ENCODE data around the gene TMX4. TPM values are rescaled to one million over a fixed set of nuclear protein-coding genes. Genes with fewer than 3 reads are reported as not detected.

The TMX4 gene
- total RNA-seq, 4 donors from 2014 or later, result 14.2 to 26.8 (median 17.6) TPM

DNA sequence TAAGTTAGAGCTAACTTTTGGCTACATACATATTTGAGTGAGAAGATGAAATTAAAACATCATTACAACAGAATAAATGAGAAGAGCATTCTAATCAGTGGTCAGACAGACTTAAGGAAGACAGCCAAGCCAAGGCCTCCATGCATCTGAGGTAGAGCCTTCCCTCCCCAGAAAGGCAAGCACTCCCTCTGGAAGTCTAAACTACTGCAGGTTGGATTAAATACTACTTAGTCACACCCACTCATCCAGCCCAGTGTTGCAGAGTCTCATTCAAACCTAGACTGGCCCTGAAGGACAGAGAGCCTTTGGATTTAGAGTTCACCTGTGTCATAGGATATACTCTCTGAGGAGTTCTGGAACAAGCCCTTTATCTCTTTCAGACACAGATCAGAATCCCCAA is 29.2 kb downstream of the TMX4 start:
- intact Hi-C loops (cut with DNase I; ENCODE audit: low total_unique reads), result no loop called here
- DNase-seq (ENCODE audit: low spot score in 2 of 2), result no peak
- H3K4me3 ChIP-seq (ENCODE audit: low read depth, poor library complexity, severe bottlenecking), result no peak overlapping the region
- no peak for TF ChIP-seq POLR2A (IDR thresholded peaks at IDR 0.05)
- TF ChIP-seq, protein P1, sequence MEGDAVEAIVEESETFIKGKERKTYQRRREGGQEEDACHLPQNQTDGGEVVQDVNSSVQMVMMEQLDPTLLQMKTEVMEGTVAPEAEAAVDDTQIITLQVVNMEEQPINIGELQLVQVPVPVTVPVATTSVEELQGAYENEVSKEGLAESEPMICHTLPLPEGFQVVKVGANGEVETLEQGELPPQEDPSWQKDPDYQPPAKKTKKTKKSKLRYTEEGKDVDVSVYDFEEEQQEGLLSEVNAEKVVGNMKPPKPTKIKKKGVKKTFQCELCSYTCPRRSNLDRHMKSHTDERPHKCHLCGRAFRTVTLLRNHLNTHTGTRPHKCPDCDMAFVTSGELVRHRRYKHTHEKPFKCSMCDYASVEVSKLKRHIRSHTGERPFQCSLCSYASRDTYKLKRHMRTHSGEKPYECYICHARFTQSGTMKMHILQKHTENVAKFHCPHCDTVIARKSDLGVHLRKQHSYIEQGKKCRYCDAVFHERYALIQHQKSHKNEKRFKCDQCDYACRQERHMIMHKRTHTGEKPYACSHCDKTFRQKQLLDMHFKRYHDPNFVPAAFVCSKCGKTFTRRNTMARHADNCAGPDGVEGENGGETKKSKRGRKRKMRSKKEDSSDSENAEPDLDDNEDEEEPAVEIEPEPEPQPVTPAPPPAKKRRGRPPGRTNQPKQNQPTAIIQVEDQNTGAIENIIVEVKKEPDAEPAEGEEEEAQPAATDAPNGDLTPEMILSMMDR (IDR thresholded peaks at IDR 0.05), result no peak

GRCh38 chr20:7989379-7989778 is 30.2 kb downstream of the TMX4 start:
- 57 to 65% methylated on average over 1 of the region's 1 CpG for WGBS, 2 donors
- no peak for DNase-seq (ENCODE audit: low spot score in 2 of 2)
- intact Hi-C loops (cut with DNase I; ENCODE audit: low total_unique reads), result no loop called here
- H3K4me3 ChIP-seq (ENCODE audit: low read depth, poor library complexity, severe bottlenecking), result no peak overlapping the region
- TF ChIP-seq, protein P1 (IDR thresholded peaks at IDR 0.05), result no peak
- TF ChIP-seq POLR2A (IDR thresholded peaks at IDR 0.05), result no peak

GRCh38 chr20:7985916-7986315 is 33.6 kb downstream of the TMX4 start:
- WGBS, 2 donors, result 96 to 98% methylated on average over 4 of the region's 4 CpGs
- no peak overlapping the region for H3K4me3 ChIP-seq (ENCODE audit: low read depth, poor library complexity, severe bottlenecking)
- TF ChIP-seq, protein P1 (IDR thresholded peaks at IDR 0.05), result no peak
- no peak for TF ChIP-seq POLR2A (IDR thresholded peaks at IDR 0.05)
- intact Hi-C loops (cut with DNase I; ENCODE audit: low total_unique reads), result no loop called here
- no peak for DNase-seq (ENCODE audit: low spot score in 2 of 2)

DNA sequence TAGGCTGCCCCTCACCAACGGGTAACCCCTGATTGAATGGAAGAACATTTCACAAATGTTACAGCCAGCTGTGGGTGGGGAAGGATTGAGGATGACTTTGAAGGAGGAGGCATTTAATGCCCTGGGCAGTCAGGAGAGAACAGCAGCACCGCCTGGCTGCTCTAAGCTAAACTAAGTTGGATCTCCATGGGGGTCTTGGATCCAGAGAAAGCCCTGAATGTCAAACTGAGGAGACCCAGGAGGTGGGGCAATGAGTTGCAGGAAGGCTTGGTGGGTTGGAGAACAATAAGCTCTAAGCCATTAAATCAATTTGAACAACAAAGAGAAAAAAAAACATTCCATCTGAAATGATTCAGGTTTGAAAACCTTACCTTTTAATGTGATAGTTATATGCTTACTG is 35.4 kb downstream of the TMX4 start:
- no peak for DNase-seq (ENCODE audit: low spot score in 2 of 2)
- WGBS, 2 donors, result 87 to 94% methylated on average over 2 of the region's 2 CpGs
- intact Hi-C loops (cut with DNase I; ENCODE audit: low total_unique reads), result no loop called here
- no peak overlapping the region for H3K4me3 ChIP-seq (ENCODE audit: low read depth, poor library complexity, severe bottlenecking)
- no peak for TF ChIP-seq POLR2A (IDR thresholded peaks at IDR 0.05)
- TF ChIP-seq, protein P1 (IDR thresholded peaks at IDR 0.05), result no peak

DNA sequence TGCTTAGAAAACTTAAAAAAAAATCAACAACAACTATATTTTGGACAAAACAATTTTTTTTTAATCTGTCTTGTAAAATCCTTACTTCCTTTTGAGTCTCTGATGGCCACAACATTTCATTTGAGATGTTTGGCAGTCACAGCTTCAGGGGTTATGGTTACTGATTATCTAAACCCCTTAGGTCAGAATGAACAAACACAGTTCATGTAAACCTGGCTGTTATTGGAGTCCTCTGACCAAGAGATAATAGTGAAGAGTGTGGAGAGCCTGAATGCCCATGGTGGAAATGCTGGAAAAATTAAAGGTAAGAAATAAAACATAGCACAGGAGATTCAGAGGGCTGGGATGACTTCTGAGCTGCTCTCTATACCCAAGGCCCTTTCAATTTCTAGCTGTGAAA is 38.2 kb downstream of the TMX4 start:
- TF ChIP-seq POLR2A (IDR thresholded peaks at IDR 0.05), result no peak
- TF ChIP-seq, protein P1 (IDR thresholded peaks at IDR 0.05), result no peak
- no peak overlapping the region for H3K4me3 ChIP-seq (ENCODE audit: low read depth, poor library complexity, severe bottlenecking)
- intact Hi-C loops (cut with DNase I; ENCODE audit: low total_unique reads), result no loop called here
- DNase-seq (ENCODE audit: low spot score in 2 of 2), result no peak

DNA sequence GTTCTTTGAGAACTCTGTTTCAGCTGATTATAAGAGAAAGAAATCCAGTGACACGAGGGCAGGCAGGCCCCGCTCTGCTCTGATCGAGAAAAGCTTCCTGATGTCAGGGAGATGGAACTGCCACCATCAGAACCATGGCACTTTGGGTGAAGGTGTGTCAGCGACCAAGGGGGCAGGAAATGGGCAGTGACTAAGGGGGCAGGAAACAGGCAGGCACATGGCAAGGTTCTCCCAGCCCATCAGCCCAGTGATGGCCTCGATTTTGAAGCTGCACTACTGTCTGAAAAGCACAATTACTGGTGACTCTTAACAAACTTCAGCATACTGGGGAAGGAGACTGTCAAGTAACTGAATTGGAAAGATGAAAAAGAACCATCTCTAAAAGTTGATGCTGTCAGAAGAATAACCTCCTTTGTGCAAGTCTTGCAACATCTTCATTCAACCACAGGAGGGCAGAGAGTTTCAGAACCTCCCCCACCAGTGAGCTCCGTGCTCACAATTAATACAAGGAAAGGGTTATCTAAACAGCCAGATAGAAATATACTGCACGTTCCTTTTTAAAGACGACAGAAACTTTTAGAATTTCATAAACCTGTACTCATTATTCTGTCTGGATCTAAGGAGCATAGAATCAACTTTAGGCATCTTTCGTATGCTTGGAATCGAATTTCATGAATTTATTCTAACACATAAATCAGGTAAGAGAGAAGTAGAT is 39.1 kb downstream of the TMX4 start:
- no peak overlapping the region for H3K4me3 ChIP-seq (ENCODE audit: low read depth, poor library complexity, severe bottlenecking)
- no peak for DNase-seq (ENCODE audit: low spot score in 2 of 2)
- no peak for TF ChIP-seq POLR2A (IDR thresholded peaks at IDR 0.05)
- TF ChIP-seq, protein P1 (IDR thresholded peaks at IDR 0.05), result no peak
- intact Hi-C loops (cut with DNase I; ENCODE audit: low total_unique reads), result no loop called here
- 69% methylated on average over 10 of the region's 10 CpGs for WGBS, 2 donors
